Neural progenitor cell (in vitro differentiated cells): Measurements from ENCODE around the gene P2RX3. TPM values are rescaled to one million over a fixed set of nuclear protein-coding genes. Genes with fewer than 3 reads are reported as not detected.
A peak's percentile ranks its signal among the peaks of the same experiment; 100 is the strongest.

Experiments
- DNase-seq: peaks from one replicate; pipeline ENCODE4 v3.0.0-alpha.2; 2016; ENCODE audit warnings: low spot score
- H2AFZ ChIP-seq: fragments of 200-600 bp; sonication (generic); replicated peaks from 2 replicates; pipeline ENCODE4 v1.6.1; 2016; ENCODE audit warnings: antibody characterized with exemption
- H3F3A ChIP-seq: fragments of 200-600 bp; sonication (generic); 2 replicates; pipeline ENCODE4 v1.6.1; 2016; ENCODE audit warnings: antibody characterized with exemption, low read depth
- H3K27ac ChIP-seq: fragments of 200-600 bp; sonication (generic); 2 replicates; pipeline ENCODE4 v1.5.1; 2016; ENCODE audit warnings: mild to moderate bottlenecking
- H3K27me3 ChIP-seq: fragments of 200-600 bp; sonication (generic); 2 replicates; pipeline ENCODE4 v1.6.1; 2016; ENCODE audit warnings: mild to moderate bottlenecking, moderate library complexity
- H3K36me3 ChIP-seq: fragments of 200-600 bp; sonication (generic); 2 replicates; pipeline ENCODE4 v1.5.1; 2016
- H3K4me1 ChIP-seq: fragments of 200-600 bp; sonication (generic); 2 replicates; pipeline ENCODE4 v1.6.1; 2016; ENCODE audit warnings: mixed run types
- H3K4me2 ChIP-seq: fragments of 200-600 bp; sonication (generic); 2 replicates; pipeline ENCODE4 v1.6.1; 2016
- H3K4me3 ChIP-seq: fragments of 200-600 bp; sonication (generic); 2 replicates; pipeline ENCODE4 v1.5.1; 2016
- H3K79me2 ChIP-seq: fragments of 200-600 bp; sonication (generic); 2 replicates; pipeline ENCODE4 v1.6.1; 2016; ENCODE audit warnings: low read depth
- H3K9ac ChIP-seq: fragments of 200-600 bp; sonication (generic); 2 replicates; pipeline ENCODE4 v1.6.1; 2016
- H3K9me3 ChIP-seq: fragments of 200-600 bp; sonication (generic); 2 replicates; pipeline ENCODE4 v1.5.1; 2016; ENCODE audit warnings: low read depth
- H4K20me1 ChIP-seq: fragments of 200-600 bp; sonication (generic); 2 replicates; pipeline ENCODE4 v1.6.1; 2016; ENCODE audit warnings: low read depth
- H3K27ac Mint-ChIP-seq: 3 replicates; pipeline ENCODE4 v1.8.0; 2021; ENCODE audit warnings: mixed read lengths
- H3K27me3 Mint-ChIP-seq: 2 replicates; pipeline ENCODE4 v1.8.0; 2022; ENCODE audit warnings: low read depth, mild to moderate bottlenecking, inconsistent platforms, moderate library complexity, mixed read lengths; ENCODE audit not compliant: insufficient read depth
- H3K36me3 Mint-ChIP-seq: 3 replicates; pipeline ENCODE4 v1.8.0; 2021; ENCODE audit warnings: mixed read lengths
- H3K4me1 Mint-ChIP-seq: 3 replicates; pipeline ENCODE4 v1.8.0; 2021; ENCODE audit warnings: mixed read lengths
- H3K4me3 Mint-ChIP-seq: 3 replicates; pipeline ENCODE4 v1.8.0; 2021; ENCODE audit warnings: mild to moderate bottlenecking, moderate library complexity, mixed read lengths
- H3K9me3 Mint-ChIP-seq: 3 replicates; pipeline ENCODE4 v1.8.0; 2020; ENCODE audit warnings: mixed read lengths
- CTCF ChIP-seq: fragments of 200-600 bp; sonication (generic); IDR thresholded peaks from 2 replicates; pipeline ENCODE4 v1.5.1; 2017; ENCODE audit warnings: antibody characterized with exemption, mild to moderate bottlenecking
- EZH2 ChIP-seq: fragments of 200-600 bp; sonication (generic); IDR thresholded peaks from 2 replicates; pipeline ENCODE4 v1.6.1; 2017; ENCODE audit warnings: antibody characterized with exemption, mild to moderate bottlenecking, moderate library complexity
- EZH2phosphoT487 ChIP-seq: fragments of 200-600 bp; sonication (generic); IDR thresholded peaks from 2 replicates; pipeline ENCODE4 v1.6.1; 2017; ENCODE audit warnings: antibody characterized with exemption
- total RNA-seq: library from RNA; depleted of rRNA; stranded (reverse); fragments of >200 nt; gene quantifications from 2 replicates; pipeline ENCODE4 v1.2.3, GENCODE V29; 2015; ENCODE audit warnings: low replicate concordance

Gene P2RX3
- total RNA-seq, 1 donor from 2014 or later: 2.4 TPM

GRCh38 chr11:57310630-57311086 is 27.5 kb upstream of the P2RX3 start:
- TF ChIP-seq CTCF: no peak
- no peak for TF ChIP-seq EZH2phosphoT487
- no peak for TF ChIP-seq EZH2
- Mint-ChIP-seq H3K36me3 (peaks cover 32% of the 10 kb centered on the region), H3K27ac (peak overlapping the region; percentile 72), H3K4me3 (peak overlapping the region; percentile 15), H3K27me3 (peaks cover 7% of the 10 kb centered on the region), H3K9me3 (no peaks in the 10 kb centered on the region), H3K4me1 (peaks cover 34% of the 10 kb centered on the region)
- Histone ChIP-seq H3K27me3 (no peaks in the 10 kb centered on the region), H4K20me1 (peaks cover 57% of the 10 kb centered on the region), H3K9me3 (no peaks in the 10 kb centered on the region), H3K27ac (no peak overlapping the region), H3K4me1 (peaks cover 5% of the 10 kb centered on the region), H3K4me3 (peak overlapping the region; percentile 40), H3K36me3 (no peaks in the 10 kb centered on the region), H3K9ac (no peak overlapping the region), H3K4me2 (peak overlapping the region; percentile 79), H3K79me2 (peaks cover 31% of the 10 kb centered on the region), H2AFZ (no peak overlapping the region), H3F3A (peaks cover 15% of the 10 kb centered on the region)
- DNase-seq: no peak

GRCh38 chr11:57311109-57311936 is 26.8 kb upstream of the P2RX3 start:
- Histone ChIP-seq H3K27me3 (no peaks in the 10 kb centered on the region), H3K4me2 (peak overlapping the region; percentile 79), H3K27ac (no peak overlapping the region), H3F3A (peaks cover 15% of the 10 kb centered on the region), H3K4me3 (peak overlapping the region; percentile 40), H3K79me2 (peaks cover 25% of the 10 kb centered on the region), H3K4me1 (peaks cover 5% of the 10 kb centered on the region), H2AFZ (no peak overlapping the region), H3K9ac (no peak overlapping the region), H3K36me3 (no peaks in the 10 kb centered on the region), H4K20me1 (peaks cover 60% of the 10 kb centered on the region), H3K9me3 (no peaks in the 10 kb centered on the region)
- H3K36me3 Mint-ChIP-seq: peaks cover 32% of the 10 kb centered on the region
- TF ChIP-seq EZH2phosphoT487: no peak
- no peak for TF ChIP-seq EZH2
- no peak for TF ChIP-seq CTCF
- H3K9me3 Mint-ChIP-seq: no peaks in the 10 kb centered on the region
- no peak overlapping the region for H3K27ac Mint-ChIP-seq
- H3K27me3 Mint-ChIP-seq: peaks cover 7% of the 10 kb centered on the region
- peak; percentile 91 for DNase-seq
- peak overlapping the region; percentile 15 for H3K4me3 Mint-ChIP-seq
- peaks cover 34% of the 10 kb centered on the region for H3K4me1 Mint-ChIP-seq

- peaks cover 5% of the 10 kb centered on the region for H3K27me3 Mint-ChIP-seq
- Histone ChIP-seq H4K20me1 (peaks cover 66% of the 10 kb centered on the region), H2AFZ (no peak overlapping the region), H3K4me1 (peaks cover 5% of the 10 kb centered on the region), H3K9ac (no peak overlapping the region), H3K27ac (no peak overlapping the region), H3F3A (peaks cover 15% of the 10 kb centered on the region), H3K4me3 (no peak overlapping the region), H3K79me2 (peaks cover 23% of the 10 kb centered on the region), H3K36me3 (no peaks in the 10 kb centered on the region), H3K9me3 (no peaks in the 10 kb centered on the region), H3K4me2 (no peak overlapping the region), H3K27me3 (no peaks in the 10 kb centered on the region)
- peaks cover 27% of the 10 kb centered on the region for H3K4me1 Mint-ChIP-seq
- H3K36me3 Mint-ChIP-seq: peaks cover 29% of the 10 kb centered on the region
- TF ChIP-seq EZH2phosphoT487: no peak
- TF ChIP-seq EZH2: no peak
- no peak for TF ChIP-seq CTCF
- H3K9me3 Mint-ChIP-seq: no peaks in the 10 kb centered on the region
- DNase-seq: no peak
- H3K27ac Mint-ChIP-seq: peak overlapping the region; percentile 61
- H3K4me3 Mint-ChIP-seq: peak overlapping the region; percentile 68
These were observed 25.6 kb upstream of the P2RX3 start for GRCh38 chr11:57312511-57313021.
